ENCODE data around the gene GASK1A.

GASK1A gene

GRCh38 chr3:43017004-43017403, 37.9 kb downstream of the GASK1A start:
- Histone ChIP-seq H3K4me1 (ENCODE audit: insufficient read depth, poor library complexity, severe bottlenecking) (no peaks in the 10 kb centered on the region), H3K9me3 (ENCODE audit: severe bottlenecking) (no peaks in the 10 kb centered on the region), H3K36me3 (ENCODE audit: low read depth) (no peaks in the 10 kb centered on the region), H3K4me3 (ENCODE audit: severe bottlenecking) (no peak overlapping the region), H3K27ac (ENCODE audit: poor library complexity, severe bottlenecking) (no peak overlapping the region), H3K27me3 (ENCODE audit: insufficient read depth, poor library complexity, severe bottlenecking) (no peaks in the 10 kb centered on the region)
- ATAC-seq (ENCODE audit: low read depth): no peak
- no peak for TF ChIP-seq CTCF (IDR thresholded peaks at IDR 0.05; ENCODE audit: poor library complexity, severe bottlenecking)
- no peak for DNase-seq (ENCODE audit: low spot score)

DNA sequence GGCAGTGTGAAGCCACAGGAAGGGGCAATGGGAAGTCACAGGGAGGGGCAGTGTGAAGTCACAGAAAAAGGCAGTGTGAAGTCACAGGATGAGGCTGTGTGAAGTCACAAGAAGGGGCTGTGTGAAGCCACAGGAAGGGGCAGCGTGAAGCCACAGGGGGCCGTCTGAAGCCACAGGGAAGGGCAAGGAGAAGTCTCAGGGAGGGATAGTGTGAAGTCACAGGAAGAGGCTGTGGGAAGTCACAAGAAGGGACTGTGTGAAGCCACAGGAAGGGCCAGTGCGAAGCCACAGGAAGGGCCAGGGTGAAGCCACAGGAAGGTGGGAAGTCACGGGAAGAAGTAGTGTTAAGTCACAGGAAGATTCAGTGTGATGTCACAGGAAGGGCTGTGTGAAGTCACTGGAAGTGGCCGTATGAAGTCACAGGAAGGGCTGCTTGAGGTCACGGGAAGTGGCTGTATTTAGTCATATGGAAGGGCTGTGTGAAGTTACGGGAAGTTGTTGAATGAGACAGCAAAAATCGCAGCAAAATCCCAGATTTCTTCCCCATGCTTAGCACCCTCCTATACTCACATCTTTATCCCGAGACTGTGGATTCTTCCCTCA, 38.6 kb downstream of the GASK1A start:
- no peaks in the 10 kb centered on the region for H3K4me1 ChIP-seq (ENCODE audit: insufficient read depth, poor library complexity, severe bottlenecking)
- TF ChIP-seq CTCF (IDR thresholded peaks at IDR 0.05; ENCODE audit: poor library complexity, severe bottlenecking): no peak
- no peaks in the 10 kb centered on the region for H3K9me3 ChIP-seq (ENCODE audit: severe bottlenecking)
- no peaks in the 10 kb centered on the region for H3K27me3 ChIP-seq (ENCODE audit: insufficient read depth, poor library complexity, severe bottlenecking)
- H3K27ac ChIP-seq (ENCODE audit: poor library complexity, severe bottlenecking): no peak overlapping the region
- ATAC-seq (ENCODE audit: low read depth) (no peak), DNase-seq (ENCODE audit: low spot score) (no peak)
- H3K4me3 ChIP-seq (ENCODE audit: severe bottlenecking): no peak overlapping the region
- H3K36me3 ChIP-seq (ENCODE audit: low read depth): no peaks in the 10 kb centered on the region

DNA sequence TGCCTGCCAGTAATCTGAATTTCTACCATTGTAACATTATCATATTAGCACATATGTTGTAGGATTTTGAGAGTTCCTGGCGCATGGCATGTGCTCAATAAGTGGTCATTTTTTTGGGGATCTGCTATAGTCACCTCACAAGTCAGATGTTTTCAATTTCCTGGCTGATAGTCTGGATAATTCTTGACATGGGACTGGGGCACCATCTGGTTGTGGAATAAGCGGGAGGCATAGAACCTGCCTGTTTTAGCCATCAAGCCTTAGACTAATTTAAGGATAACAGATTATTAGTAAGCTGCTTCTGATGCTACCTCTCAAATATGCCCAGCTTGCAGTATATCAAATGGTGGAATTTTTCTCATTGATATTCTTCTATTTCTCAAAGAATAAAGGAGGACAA, 39.1 kb downstream of the GASK1A start:
- Histone ChIP-seq H3K4me1 (ENCODE audit: insufficient read depth, poor library complexity, severe bottlenecking) (no peaks in the 10 kb centered on the region), H3K36me3 (ENCODE audit: low read depth) (no peaks in the 10 kb centered on the region), H3K27ac (ENCODE audit: poor library complexity, severe bottlenecking) (no peak overlapping the region), H3K4me3 (ENCODE audit: severe bottlenecking) (no peak overlapping the region), H3K9me3 (ENCODE audit: severe bottlenecking) (no peaks in the 10 kb centered on the region), H3K27me3 (ENCODE audit: insufficient read depth, poor library complexity, severe bottlenecking) (no peaks in the 10 kb centered on the region)
- no peak for ATAC-seq (ENCODE audit: low read depth)
- TF ChIP-seq CTCF (IDR thresholded peaks at IDR 0.05; ENCODE audit: poor library complexity, severe bottlenecking): no peak
- DNase-seq (ENCODE audit: low spot score): no peak

- no peak for TF ChIP-seq CTCF (IDR thresholded peaks at IDR 0.05; ENCODE audit: poor library complexity, severe bottlenecking)
- ATAC-seq (ENCODE audit: low read depth) (no peak), DNase-seq (ENCODE audit: low spot score) (no peak)
- H3K4me3 ChIP-seq (ENCODE audit: severe bottlenecking): no peak overlapping the region
- no peaks in the 10 kb centered on the region for H3K4me1 ChIP-seq (ENCODE audit: insufficient read depth, poor library complexity, severe bottlenecking)
- no peaks in the 10 kb centered on the region for H3K36me3 ChIP-seq (ENCODE audit: low read depth)
- no peak overlapping the region for H3K27ac ChIP-seq (ENCODE audit: poor library complexity, severe bottlenecking)
- no peaks in the 10 kb centered on the region for H3K9me3 ChIP-seq (ENCODE audit: severe bottlenecking)
- no peaks in the 10 kb centered on the region for H3K27me3 ChIP-seq (ENCODE audit: insufficient read depth, poor library complexity, severe bottlenecking)
Observed at GRCh38 chr3:43019006-43019809, 40.1 kb downstream of the GASK1A start.

DNA sequence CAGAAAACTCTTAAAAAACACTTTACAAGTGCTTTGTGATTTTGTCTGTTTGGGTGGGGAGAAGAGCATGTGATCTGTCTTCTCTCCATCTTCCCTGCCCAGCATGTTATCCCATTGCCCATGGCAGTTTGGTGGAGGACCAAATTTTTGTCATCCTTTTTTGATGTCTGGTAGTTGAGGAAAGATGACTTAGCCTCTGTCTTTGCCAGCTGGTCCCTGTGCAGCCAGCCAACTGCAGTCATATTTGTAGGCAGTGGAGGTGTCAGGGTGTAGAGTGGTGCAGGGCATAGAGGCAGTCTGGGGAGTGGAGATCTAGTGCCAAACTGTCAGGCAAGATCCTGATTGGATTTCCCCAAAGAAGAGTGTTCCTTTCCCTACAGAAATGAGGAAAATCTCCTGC, 40.7 kb downstream of the GASK1A start:
- Histone ChIP-seq H3K9me3 (ENCODE audit: severe bottlenecking) (no peaks in the 10 kb centered on the region), H3K4me1 (ENCODE audit: insufficient read depth, poor library complexity, severe bottlenecking) (no peaks in the 10 kb centered on the region), H3K27me3 (ENCODE audit: insufficient read depth, poor library complexity, severe bottlenecking) (no peaks in the 10 kb centered on the region), H3K27ac (ENCODE audit: poor library complexity, severe bottlenecking) (no peak overlapping the region), H3K4me3 (ENCODE audit: severe bottlenecking) (no peak overlapping the region), H3K36me3 (ENCODE audit: low read depth) (no peaks in the 10 kb centered on the region)
- ATAC-seq (ENCODE audit: low read depth) (no peak), DNase-seq (ENCODE audit: low spot score) (no peak)
- no peak for TF ChIP-seq CTCF (IDR thresholded peaks at IDR 0.05; ENCODE audit: poor library complexity, severe bottlenecking)
